Epithelial cell of prostate (primary cell): ENCODE measurements around the gene MAP2K6.

ENCODE experiments used
- DNase-seq: peaks from one replicate; pipeline ENCODE4 v3.0.0-alpha.2; 2011; ENCODE audit warnings: low read depth, low spot score
- H3K27ac ChIP-seq: fragments of 450-650 bp; 2 replicates; pipeline ENCODE4 v1.5.1; 2017; ENCODE audit warnings: mild to moderate bottlenecking

The MAP2K6 gene

DNA sequence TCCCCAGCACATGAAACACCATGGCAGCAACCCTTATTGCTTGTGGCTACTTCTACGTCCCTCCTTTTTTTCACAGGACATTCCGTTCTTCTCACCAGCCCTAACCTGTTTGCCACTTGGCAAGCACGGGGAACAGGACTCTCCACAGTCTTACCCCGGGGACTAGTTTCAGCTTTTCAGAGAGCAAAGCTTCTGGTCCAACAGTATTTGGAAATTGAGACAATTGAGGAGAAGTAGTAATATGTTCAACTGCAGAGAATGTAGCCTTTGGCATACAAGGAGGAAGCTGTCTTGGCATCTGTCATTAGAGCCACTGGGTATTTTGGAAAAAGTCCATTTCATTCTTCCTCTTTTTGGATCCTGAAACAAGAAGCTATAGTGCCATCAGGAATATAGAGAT is 65.7 kb downstream of the MAP2K6 start:
- DNase-seq, result no peak
- H3K27ac ChIP-seq, result no peak overlapping the region

DNA sequence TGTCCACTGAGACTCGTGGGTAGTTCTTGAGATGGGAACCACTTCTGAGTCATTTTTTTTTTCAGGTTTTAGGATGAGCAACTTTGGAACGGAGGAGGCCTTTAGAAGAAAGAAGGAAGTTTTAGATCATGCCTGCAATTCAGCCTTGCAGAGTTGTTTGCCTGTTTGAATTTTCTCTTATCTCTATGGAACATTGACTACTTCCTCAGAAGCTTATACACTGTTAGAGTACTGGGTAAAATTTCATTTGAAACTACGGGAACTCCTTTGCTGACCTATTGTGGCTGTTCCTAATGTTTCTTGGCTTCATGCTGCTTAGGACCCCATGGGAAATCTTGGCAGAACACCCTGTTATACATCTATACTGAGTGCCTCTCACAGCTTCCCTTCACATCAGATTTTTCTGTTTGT is 70.8 kb downstream of the MAP2K6 start:
- no peak for DNase-seq
- no peak overlapping the region for H3K27ac ChIP-seq

DNA sequence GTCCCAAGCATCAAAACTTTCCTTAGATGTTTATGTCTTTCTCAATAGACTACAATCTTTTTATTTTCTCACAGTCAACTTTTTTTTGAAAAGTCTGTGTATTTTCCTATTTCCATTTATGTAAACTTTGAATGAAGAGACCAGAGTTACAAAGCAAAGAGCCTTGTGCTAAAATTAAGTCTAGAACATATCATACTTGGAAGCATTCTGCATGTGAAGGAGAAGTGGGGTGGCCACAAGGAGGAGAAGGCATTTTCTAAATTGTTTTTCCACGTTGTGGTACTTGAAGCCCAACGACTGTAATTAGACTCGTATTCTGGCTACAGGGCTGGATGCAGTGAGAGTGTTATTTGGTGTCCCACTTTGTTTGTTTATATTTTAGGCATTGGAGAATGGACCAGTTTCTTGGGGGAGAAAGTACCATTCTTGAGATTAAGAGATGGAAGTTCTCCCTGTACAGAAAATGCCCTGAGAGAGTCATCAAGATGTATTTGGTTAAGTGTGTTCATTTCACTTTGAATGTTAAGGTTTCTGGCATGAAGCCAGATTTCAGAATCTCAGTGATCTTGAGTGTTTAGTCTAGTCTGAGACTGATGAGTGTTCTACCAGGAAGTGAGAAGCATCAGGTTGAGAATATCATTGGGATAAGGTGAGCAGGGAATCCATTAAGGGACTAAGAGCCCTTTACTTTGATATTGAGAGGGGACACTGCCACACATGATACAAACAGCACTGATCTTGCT is 71.6 kb downstream of the MAP2K6 start:
- H3K27ac ChIP-seq, result no peak overlapping the region
- DNase-seq, result no peak

DNA sequence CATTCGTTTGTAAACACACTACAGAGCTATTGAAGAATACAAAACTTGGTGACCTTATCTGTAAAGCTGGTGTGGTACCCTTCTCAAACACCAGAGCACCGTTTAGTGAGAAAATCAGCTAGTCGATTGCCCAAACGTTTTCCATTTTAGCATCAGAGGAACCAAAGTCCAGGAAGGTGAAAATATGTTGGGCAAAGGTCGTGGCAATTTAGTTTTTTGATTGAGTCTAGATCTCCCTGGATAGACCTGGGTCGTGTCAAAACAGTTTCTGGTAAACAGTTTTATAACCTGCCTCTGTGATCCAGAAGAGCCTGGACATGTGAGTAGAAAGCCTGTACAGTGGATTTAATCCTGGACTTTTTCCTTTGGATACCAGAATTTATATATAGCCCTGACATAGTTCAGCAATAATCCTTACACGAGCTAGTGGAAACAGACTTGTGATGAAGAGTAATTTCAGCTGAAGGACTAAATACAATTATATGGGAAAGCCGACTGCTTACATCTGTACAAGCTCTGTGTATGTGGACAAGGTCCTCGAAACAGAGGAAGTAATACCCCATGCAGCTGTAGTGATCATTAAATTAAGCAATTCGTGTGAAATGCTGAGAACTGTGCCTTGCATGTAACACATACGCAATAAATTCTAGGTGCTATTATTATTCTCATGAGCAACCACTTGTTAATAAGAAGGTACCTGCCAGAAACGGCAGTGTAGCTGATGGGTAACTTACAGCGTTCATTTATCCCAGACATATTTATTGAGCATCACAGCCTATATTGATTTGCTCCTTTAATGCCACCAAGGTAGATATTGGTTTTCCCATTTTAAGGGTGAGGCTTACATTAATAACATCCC is 72.5 kb downstream of the MAP2K6 start:
- no peak overlapping the region for H3K27ac ChIP-seq
- DNase-seq, result no peak

DNA sequence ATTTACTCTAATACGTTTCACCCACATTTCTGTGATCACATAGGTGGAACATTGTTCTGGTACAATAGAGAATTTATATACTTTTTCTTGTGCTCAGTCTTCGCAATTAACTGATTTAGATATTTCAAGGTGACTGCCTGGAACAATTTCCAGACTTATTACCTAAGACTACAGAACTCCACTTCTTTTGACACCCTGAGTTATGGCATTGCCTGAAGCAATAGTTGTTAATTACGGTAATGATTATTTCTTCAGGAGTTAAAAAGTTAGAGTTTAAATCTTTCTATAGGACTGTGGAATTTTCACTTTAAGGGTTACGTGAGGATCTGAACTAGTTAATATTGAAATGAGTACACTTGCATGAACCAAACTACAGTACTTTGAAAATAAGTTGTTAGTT is 74.8 kb downstream of the MAP2K6 start:
- H3K27ac ChIP-seq, result no peak overlapping the region
- DNase-seq, result no peak

DNA sequence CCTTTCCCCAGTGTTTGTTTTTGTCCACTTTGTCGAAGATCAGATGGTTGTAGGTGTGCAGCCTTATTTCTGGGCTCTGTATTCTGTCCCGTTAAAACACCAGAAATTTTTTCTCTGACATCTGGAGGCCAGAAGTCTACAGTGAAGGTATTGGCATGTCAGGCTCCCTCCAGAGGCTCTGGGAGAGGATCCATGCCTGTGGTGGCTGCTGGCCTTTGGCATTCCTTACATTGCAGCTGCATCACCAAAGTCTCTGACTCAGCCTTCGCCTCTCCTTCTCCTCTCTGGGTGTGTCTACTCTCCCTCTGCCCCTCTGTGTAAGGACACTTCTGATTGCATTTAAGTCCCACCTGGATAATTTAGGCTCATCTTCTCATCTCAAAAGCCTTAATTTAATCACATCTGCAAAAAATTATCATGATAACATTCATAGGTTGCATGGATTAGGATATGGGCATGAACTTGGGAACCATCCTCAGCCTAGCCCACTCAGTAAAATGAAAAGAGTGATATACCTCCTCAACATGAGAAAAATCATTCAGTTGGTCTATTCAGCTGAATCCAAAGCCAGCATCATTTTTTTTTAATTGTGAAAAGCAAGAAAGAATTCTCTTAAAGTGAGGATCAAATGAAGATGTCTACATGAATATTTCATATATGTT is 78.0 kb downstream of the MAP2K6 start:
- peak; percentile 20 for DNase-seq
- H3K27ac ChIP-seq, result no peak overlapping the region

DNA sequence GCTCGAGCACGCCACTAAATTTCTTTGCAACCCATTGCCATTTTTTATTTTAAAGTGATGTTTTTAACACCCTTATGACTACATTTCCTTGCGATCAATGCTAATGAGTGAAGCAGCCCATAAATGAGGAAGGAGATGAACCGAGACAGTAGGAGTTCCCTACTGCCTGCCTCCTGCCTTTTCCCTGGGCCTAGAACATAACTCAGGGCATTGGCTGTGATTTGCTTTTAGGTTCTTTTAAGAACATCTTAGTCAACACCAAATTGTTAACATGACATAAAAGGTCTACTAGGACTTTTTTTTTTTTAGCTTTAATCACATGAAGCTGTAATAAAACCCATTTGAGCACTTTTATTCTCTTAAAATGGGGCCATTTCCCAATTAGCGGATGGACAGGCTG is 81.3 kb downstream of the MAP2K6 start:
- DNase-seq, result no peak

DNA sequence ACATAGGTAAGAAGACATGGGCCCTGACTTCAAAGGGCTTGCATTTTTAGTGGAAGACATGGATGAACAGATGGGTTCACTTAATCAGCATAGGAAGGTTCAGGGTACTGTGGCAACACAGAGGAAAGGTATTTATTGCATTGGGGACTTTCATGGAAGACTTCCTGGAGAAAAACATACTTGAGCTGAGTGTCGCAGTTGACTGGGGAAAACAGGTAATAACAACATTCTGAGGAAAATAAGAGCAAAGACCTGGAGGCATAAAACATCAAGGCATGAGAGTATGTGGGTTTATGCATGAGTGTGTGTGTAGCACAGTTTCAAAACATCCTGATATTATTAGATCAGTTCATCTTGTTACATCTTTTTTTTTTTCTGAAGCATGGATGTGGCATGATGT is 82.7 kb downstream of the MAP2K6 start:
- no peak for DNase-seq
- H3K27ac ChIP-seq, result no peak overlapping the region

More for the DNA sequence above, 81.3 kb downstream of the MAP2K6 start:
- no peak overlapping the region for H3K27ac ChIP-seq

DNA sequence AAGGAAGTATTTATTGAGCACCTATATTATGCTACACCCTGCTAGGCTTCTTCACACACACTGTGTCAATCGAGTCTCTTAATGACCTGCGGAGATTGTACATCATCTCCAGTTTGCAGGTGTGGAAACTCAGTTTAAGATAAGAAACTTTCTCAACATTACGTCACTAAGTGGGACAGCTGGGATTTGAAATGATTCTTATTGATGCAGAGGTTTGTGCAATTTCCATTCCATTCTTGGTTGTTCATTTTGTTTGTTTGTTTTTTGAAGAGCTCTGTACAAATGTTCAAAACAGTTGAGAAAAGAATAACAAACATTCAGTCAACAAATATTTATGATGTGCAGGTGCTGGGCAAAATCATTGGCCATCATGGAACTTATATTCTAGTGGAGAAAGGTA is 84.8 kb downstream of the MAP2K6 start:
- no peak for DNase-seq
- no peak overlapping the region for H3K27ac ChIP-seq

DNA sequence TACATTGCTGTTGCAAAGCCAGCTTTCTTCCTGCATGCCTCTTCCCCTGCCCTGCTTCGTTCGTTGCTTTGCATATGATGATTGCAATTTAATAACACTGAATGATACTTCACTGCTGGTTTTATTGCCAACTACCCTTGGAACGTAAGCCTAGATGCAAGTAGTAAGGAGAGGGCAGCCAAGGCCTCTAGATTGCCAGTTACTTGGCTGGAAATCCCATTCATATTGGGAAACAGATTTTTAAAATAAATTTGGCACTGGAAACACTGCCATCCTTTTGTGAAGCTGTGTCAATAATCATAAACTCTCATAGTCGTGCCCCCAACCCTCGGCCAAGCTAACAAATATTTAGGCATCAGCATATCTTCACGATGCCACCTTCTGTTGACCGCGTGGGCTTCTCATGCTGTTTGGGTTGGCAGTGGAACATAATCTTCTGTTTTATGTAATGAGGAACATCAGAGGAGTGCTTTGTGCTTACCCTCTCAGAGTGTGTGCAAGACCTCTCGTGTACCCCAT is 86.5 kb downstream of the MAP2K6 start:
- H3K27ac ChIP-seq, result peak overlapping the region; percentile 28
- DNase-seq, result no peak

DNA sequence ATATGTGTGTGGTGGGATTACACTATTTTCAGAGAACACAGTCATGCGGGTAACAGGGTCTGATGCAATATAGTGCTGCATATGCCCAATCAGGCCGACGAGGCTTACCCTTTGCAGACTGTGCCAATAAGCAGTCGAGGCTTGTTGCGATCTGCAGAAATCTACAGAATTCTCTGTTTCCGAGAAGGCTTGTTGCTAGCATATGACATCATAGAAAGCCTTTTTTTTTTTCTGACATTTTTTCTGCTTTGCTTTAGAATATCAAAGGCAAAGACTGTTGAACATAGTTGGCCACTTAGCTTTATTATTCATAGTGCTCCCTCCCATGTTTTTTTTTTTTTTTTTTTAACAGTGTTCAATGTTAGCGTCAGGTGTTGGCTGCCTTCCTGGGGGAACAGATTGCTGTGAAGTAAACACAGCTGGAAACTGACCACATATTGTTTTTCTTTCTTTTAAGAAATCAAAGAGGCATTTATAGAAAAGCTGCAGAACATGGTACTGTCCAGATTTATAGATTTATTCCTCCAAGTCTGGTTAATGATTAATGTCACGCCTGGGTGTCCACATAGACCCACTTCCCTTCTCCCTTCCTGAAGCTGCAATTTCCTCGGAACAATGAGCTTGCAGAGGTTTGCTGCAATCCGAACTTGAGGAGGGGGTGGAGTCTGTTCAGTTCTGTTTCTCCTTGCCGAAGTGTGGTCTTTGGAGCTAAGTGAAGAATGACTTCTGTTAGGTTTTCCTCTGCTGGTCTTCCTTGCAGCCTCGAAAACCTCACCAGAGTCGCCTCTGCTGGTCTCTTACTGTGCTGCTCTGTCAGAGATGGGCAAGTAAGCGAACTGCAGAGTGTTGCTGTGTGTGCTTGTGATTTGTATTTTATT is 87.3 kb downstream of the MAP2K6 start:
- peak overlapping the region; percentile 28 for H3K27ac ChIP-seq
- DNase-seq, result no peak

DNA sequence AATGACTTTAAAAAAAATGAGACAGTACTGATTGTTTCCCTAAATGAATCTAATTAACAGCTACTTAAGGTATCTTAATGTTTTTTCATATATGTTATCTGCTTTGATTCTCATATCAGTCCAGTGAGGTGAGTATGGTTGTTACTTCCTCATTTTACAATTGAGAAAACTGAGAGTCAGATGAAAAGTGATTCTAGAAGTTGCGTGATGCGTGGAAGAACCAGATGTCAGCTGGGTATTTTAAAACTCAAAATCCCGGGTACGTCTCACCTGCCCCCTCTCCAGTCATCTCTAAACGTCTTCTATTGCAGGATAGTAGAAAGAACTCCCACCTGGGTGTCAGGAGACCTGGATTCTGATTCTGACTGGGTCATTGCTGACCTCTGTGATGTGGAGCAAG is 89.2 kb downstream of the MAP2K6 start:
- H3K27ac ChIP-seq, result no peak overlapping the region
- DNase-seq, result no peak

DNA sequence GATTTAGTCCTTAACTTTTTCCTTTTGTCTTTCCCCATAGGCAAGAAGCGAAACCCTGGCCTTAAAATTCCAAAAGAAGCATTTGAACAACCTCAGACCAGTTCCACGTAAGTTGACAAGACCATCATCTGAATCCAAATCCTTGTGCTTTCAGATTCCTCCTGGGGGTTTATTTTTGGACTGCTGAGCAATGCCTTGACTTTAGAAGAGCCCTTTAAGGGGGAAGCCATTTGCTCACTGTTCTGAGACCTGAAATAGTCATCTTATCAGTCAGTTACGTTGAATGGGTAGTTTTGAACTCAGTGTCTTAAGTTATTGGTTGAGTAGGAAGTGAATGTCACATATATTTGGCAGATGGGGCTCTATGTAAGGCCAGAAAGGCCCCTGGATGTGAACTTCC is 91.2 kb downstream of the MAP2K6 start:
- no peak overlapping the region for H3K27ac ChIP-seq
- no peak for DNase-seq

DNA sequence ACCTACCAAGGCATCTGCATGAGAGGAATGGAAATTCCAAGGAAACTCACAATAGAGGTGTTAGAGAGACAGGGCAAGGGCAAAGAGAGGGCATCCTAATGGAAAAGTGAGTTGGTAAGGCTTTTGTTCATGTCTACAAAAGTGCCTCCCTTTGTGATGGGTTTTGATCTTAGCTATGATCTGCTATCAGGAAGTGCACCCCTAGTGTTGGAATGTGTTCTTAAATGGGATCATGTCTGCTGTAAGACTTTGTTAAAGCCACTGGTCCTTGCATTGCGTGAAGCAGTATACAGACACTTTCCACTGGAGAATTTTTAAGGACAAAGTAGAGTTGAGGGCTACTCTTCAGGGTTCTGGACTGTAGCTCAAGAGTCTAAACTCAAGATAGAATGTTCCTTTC is 92.0 kb downstream of the MAP2K6 start:
- no peak overlapping the region for H3K27ac ChIP-seq
- no peak for DNase-seq

DNA sequence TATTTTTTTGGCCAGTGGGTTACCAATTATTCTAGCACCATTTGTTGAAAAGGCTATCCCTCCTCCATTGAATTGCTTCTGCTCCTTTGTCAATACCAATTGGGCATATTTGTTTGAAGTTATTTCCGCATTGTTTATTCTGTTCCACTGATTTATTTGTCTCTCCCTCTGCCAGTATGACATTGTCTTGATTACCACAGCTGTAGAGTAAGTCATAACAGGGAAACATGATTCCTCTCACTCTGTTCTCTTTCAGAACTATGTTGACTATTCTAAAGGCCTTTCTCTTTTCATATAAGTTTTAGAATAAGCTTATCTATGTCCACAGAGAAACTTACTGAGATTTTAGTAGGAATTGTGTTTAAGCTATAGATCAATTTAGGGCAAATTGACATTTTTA is 94.3 kb downstream of the MAP2K6 start:
- no peak for DNase-seq
- no peak overlapping the region for H3K27ac ChIP-seq

DNA sequence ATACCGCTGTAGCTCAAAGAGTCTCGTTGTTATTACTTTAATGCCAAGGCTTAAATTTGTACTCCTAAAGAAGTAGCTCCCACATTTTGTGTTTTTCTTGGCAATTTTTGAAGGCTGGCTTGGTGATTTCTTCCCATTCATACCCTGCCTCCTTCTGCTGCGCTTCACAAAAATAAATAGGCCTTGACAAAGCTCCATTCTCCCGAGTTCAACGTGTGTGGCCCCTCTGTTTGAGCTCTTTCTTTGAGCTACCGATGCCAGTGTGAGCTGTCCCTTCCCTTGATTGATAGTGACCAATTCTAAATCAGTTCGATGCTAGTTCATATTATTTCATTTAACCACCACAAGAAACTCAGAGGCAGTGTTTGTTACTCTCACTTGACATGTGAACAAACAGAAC is 96.8 kb downstream of the MAP2K6 start:
- H3K27ac ChIP-seq, result no peak overlapping the region
- no peak for DNase-seq

DNA sequence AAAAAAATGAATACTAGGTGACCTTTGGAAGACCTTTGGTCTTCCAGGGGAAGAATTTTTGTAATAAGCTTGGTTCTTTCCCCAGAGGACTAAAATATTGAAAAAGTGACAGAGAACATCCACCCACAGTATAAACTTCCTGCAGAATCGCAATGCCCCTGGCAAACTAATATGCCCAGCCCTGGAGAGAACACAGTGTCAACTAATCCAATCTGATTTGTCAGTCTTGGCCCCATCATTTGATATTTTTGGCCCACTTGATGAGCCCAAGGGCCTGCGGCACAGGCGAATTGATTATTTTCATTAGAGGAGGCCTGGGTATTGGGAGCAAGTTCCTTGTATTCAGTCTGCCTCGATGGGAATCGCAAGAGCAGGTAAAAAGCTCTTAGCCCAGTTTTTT is 98.4 kb downstream of the MAP2K6 start:
- no peak for DNase-seq
- no peak overlapping the region for H3K27ac ChIP-seq

DNA sequence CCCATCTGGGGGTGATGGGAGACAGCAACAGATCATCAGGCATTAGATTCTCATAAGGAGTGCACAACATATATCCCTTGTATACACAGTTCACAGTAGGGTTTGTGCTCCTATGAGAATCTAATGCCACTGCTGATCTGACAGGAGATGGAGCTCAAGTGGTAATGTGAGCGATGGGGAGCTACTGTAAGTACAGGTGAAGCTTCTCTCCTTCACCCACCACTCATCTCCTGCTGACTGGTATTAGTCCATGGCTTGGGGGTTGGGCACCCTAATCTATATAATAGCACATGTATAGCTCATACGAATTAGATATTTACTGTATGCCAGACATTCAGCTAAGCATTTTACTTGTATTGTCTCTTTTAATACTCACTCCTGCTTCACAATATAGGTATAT is 101.7 kb downstream of the MAP2K6 start:
- H3K27ac ChIP-seq, result no peak overlapping the region

DNA sequence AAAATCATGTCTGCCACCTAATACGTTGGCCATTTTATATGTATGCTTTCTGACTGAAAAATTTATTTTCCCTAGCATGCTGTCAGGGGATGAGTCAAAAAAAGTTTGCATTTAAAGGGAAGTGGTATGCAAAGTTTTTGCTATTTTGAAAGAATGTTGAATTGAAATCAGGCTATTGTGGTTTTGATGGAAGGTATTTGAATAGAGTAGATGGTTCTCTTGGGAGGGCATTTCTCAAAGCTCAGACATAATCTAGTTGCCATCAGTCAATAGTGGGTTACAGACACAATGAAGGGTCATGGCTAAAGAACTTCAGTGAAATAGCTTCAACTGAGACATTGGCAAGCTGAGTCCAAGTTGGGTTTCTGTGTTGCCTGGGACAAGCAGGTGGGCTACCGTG is 102.4 kb downstream of the MAP2K6 start:
- H3K27ac ChIP-seq, result no peak overlapping the region
- DNase-seq, result no peak

More for the DNA sequence above, 101.7 kb downstream of the MAP2K6 start:
- no peak for DNase-seq

DNA sequence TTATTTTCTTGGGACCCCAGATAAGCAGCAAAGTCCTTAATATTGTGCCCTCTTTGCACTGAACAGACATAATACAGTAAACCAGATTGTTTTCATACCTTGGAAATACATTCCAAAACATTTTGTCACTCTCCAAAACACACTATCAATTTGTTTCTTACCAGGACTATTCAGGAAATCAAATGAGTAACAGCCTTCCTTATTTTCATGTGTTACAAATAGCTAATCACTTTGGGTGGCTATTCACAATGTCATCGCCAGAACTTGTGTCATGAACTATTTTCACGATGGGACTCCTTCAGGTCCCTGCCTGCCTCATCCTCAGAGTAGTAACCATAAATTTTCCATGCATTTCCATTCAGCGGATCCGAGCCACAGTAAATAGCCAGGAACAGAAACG is 104.5 kb downstream of the MAP2K6 start:
- no peak for DNase-seq
- no peak overlapping the region for H3K27ac ChIP-seq
